HG02870 (cell line): ENCODE measurements around the gene TRIM10.
"Not testable (repeated sequence)": the region's sequence is repeated elsewhere in the genome, so short reads cannot be mapped to it uniquely, and the experiment has no call there.

Experiments used
- ATAC-seq: cut with Tn5 transposase; IDR thresholded peaks from one replicate; pipeline ENCODE4 v1.9.1; 2021; ENCODE audit warnings: mild to moderate bottlenecking, moderate library complexity; ENCODE audit not compliant: unreplicated experiment

TRIM10 gene

GRCh38 chr6:30154709-30155519, 6.1 kb downstream of the TRIM10 start:
- no peak for ATAC-seq

DNA sequence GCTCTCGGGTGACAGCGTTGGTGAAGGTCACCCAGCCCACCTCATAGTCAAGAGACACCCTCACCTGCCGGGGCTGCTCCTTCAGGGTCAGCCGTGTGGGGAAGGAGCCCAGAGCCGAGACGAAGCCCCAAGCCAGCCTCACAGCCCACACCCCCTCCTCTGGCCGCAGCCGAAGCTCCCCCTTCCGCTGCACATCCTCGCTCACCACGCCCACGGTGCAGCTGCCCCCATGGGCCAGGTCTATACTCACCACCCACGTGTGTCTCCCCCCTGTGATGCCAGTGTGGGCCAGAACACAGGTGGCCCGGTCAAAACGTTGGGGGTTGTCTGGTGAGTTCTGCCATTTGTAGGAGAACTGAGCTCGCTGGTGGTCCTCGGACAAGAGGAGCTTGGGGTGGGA, 7.0 kb downstream of the TRIM10 start:
- no peak for ATAC-seq

DNA sequence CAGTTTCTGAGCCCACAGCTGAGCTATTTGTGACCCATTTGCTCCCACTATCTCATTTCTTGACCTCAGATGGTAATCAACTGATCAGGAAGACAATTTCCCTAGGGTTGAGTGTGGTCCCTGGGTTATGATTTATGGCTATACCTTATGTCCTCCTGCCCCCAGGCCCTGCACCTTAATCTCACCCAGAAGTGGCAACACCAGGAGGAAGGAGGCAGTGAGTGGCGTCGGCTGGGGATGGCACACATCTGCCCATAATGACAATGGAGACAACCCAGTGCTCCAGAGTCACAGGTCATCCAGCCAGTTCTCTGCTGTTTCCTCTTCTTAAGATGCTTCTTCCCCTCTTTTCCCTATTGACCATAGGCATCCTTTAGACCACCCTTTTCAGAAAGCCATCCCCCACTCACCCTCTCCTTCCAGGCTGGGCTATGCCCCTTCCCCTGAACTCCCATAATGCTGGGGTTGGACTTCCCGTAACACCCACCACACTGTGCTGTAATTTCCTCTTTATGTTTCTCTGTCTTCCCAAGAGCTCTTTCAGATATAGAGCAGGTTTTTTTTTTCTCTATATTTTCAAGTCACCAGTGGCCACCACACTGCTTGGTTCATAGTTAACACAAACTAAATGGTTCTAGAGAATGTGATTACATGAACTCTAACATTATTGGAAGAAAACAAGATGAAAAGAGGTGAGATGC, 8.0 kb downstream of the TRIM10 start:
- no peak for ATAC-seq

- ATAC-seq = no peak
Observed at GRCh38 chr6:30152016-30152673, 8.9 kb downstream of the TRIM10 start.

- ATAC-seq = no peak
Observed at GRCh38 chr6:30151580-30151979, 9.4 kb downstream of the TRIM10 start.

DNA sequence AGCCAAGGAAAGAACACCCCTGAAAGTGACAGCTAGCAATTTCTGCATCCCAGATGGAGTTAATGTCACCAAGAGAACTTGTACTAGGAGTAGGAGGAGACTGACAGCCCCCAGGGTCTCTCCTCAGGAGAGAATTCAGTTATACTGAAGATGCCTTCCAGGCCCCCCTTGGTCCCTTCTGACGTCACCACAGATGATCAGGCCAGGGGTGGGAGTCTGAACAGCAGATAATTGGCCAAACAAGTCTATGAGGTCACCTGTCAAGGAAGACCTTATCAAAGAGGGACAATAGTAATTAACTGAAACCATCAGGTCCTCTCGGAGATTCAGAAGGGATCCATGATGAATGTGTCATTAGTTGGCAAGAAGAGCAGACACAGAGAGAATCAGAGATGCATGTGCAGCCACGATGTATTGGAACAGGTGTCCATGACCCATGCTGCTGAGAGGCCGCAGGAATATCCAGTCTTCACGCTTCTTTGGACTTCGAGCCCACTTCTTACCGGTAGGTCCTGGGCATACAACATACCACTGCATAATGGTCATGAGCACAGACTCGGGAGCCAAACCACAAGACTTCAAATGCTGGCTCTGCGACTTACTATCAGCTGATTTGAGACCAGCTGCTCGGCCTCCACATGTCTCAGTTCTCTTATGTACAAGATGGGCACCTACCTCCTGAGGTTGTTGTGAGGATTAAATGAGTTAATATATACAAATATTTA, 10.2 kb downstream of the TRIM10 start:
- ATAC-seq = no peak

DNA sequence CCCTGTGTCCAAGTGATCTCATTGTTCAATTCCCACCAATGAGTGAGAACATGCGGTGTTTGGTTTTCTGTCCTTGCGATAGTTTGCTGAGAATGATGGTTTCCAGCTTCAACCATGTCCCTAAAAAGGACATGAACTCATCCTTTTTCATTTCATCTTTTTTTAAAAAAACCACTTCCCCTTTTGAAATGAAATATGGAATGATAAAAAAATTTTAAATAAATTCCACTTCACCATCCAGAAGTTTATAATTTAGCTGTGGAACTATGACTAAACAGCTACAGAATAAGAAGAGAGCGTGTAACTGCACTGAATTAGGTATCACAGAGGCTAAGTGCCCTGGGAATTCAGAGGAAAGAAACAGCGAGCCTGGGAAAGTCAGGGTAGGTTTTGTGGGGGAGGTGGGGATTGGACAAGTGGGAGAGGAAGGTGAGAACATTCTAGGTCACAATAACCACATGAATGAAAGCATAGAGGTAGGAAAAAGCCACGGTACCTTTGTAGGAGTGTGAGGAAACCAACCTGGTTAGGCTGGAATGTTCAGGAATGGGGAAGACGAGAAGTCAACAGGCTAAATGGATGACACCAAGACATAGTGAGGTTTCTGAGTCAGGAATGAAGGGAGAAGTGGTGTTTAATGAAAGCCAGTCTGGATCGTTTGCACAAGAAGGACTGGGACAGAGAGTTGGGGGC, 11.0 kb downstream of the TRIM10 start:
- no peak for ATAC-seq

DNA sequence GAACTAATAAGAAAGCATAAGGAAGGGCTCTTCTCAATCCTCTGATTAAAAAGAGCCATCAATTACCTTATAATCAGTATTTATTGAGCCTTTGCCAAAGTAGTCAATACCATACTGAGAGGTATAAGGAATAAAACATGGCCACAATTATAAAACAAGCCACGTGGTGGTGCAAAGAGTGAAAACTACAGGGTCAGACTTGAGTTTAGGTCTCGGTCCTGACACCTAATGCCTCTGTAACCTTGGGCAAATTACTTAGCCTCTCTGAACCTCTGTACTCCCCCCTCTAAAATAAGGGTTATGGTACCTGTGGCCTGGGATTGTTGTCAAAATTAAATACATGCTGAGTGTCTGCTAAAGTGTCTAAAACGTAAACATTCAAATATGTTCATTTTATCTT, 11.8 kb downstream of the TRIM10 start:
- ATAC-seq = no peak

DNA sequence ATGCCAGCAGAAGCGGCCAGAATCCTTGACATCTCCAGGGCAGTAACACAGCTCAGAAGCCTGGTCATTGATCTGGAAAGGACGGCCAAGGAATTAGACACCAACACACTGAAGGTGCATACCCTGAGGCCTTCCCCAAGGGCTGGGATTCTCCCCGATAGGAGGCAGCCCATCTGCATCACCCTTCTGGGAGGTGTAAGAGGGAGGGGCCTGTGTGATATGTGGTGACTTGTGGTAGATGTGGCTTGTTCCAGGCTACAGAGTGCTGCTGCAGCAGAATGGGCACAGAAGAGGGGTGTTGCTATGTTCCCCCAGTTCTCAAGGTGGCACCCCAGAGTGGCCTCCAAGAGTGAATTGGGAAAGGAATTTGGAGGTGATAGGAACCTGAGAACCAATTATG, 13.9 kb downstream of the TRIM10 start:
- no peak for ATAC-seq

- no peak for ATAC-seq
Observed at GRCh38 chr6:30145818-30146217, 15.2 kb downstream of the TRIM10 start.

DNA sequence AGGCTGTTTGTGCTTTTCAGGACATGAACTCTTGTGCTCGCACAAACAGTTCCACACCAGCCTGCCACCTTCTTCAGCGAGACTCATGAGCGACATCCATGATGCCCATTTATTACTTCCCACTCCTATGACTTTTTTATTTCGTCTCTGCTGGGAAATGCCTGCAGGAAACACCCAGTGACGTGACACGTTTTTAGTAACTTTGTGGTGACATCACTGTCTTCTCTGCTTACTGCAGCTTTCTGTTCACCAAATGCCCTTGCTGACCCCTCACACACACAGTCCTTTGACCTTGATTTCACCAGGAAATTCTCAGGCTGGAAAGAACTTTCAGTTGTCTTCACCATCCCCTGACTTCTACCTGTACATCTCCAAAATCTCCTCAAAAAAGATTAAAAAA, 16.2 kb downstream of the TRIM10 start:
- ATAC-seq = no peak

GRCh38 chr6:30143780-30144179, 17.2 kb downstream of the TRIM10 start:
- no peak for ATAC-seq

- ATAC-seq = no peak
Observed at GRCh38 chr6:30142665-30143064, 18.3 kb downstream of the TRIM10 start.

GRCh38 chr6:30140240-30140639, 20.8 kb downstream of the TRIM10 start:
- ATAC-seq = not testable (repeated sequence)

DNA sequence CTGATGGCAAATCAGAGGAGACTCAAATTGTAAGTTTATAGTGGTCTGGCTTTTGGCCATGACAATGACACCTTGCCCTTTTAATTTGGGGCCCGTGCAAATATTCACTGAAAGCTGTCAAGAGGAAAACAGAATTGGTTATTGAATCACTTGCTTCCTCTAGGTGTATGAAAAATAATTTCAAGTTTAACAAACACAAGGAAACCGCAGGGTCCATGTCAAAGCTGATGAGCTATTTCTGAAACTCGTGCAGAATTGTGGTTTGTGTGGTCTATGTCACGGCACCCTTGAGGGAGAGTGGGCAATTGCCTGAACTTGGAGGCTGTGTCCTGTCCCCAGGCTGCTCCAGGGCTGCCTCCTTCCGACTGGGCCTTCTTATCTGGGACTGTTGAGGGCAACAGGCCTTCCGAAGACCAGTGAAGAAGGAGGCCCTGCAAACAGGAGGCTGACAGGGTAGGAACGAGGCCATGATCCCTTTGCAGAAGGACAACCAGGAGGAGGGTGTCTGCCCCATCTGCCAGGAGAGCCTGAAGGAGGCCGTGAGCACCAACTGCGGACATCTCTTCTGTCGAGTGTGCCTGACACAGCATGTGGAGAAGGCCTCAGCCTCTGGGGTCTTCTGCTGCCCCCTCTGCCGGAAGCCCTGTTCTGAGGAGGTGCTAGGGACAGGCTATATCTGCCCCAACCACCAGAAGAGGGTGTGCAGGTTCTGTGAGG, 24.3 kb downstream of the TRIM10 start:
- no peak for ATAC-seq

- ATAC-seq = no peak
Observed at GRCh38 chr6:30135757-30136156, 25.3 kb downstream of the TRIM10 start, which contains the start of gene TRIM40. TSS of gene TRIM40 (plus strand) at chr6:30136140. CDS start at chr6:30137037, 897 bp downstream.

DNA sequence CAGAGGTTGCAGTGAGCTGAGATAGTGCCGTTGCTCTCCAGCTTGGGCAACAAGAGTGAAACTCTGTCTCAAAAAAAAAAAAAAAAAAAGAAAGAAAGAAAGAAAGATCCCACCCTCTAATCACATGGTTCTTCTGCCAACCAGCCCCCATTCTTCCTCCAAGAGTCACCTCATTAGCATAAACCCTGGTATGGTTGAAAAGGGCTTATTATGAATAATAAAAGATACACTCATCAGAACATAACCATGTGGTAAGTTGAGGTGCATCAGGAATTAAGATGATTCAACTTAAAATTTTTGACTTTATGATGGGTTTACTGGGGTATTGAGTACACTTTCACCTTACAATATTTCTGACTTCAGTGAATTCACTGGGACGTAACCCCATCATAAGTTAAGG, 25.9 kb downstream of the TRIM10 start:
- no peak for ATAC-seq

DNA sequence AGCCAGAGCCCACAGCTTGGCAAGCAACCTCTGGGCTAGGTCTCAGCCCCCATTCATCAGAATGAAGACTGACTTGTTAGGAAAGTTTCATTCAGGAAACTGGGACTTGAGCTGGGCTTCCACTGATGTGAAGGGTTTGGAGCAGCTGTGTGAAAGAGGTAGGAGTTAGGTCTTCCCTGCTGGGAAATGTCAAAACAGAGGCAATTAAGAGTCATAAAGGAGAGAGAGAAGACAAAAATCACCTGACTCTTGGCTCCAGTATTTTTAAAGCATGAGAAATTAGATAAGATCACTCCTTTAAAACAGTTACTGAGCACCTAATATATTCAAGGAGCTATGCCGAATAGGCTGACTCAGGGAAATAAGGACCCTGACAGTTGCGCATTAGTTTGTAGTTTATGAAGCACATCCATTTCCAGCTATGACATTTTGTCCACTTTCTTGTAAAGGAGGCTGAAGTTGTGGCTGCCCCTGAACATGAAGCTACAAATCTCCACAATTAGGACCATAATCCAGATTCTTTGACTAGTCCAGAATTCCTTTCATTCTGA, 29.0 kb downstream of the TRIM10 start:
- ATAC-seq = no peak
